LoVo (cell line): Measurements from ENCODE around the gene ID3.
"Not testable (repeated sequence)": the region's sequence is repeated elsewhere in the genome, so short reads cannot be mapped to it uniquely, and the experiment has no call there.

Experiments used
- DNase-seq: peaks from one replicate; pipeline ENCODE4 v3.0.0-alpha.2; 2016; ENCODE audit warnings: low spot score

Gene ID3

DNA sequence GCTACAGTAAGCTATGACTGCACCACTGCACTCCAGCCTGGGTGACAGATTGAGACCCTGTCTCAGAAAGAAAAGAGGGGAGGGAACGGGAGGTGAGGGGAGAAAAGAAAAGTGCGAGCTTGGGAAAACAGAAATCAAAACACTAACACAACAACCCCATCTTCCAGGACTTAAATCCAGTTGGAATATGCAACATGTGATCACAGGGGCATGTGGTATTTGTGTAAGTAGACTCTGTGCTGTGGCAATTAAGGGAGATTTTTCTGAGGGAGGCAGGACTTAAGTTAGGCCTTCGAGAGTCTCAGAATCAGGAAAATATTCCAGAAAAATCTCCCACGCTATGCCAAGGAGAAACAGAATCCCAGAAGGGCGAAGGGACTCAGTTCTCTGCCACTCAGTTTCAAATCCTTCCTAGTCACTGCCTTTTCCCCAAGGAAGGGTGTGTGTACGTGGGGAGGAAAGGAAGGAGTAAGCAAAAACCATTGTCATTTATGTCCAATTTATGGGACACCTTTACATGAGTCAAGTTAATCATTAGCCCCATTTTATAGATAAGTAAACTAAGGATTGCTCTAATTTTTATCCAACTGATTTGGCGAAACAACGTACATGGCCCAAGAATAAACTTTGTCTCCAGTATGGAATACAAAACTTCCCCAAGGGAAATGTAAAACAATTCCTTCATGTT, 12.3 kb downstream of the ID3 start:
- DNase-seq: no peak

DNA sequence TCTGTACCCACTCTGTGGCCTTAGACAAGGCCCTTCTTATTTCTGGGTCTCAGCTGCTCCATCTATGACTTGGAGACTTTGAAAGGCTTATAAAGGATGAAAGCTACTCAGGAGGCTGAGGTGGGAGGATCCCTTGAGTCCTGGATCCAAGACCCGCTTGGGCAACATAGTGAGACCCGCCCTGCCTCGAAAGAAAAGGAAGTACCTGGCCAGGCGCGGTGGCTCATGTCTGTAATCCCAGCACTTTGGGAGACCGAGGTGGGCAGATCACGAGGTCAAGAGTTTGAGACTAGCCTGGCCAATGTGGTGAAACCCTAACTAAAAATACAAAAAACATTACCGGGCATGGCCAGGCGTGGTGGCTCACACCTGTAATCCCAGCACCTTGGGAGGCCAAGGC, 13.4 kb downstream of the ID3 start:
- DNase-seq: no peak

DNA sequence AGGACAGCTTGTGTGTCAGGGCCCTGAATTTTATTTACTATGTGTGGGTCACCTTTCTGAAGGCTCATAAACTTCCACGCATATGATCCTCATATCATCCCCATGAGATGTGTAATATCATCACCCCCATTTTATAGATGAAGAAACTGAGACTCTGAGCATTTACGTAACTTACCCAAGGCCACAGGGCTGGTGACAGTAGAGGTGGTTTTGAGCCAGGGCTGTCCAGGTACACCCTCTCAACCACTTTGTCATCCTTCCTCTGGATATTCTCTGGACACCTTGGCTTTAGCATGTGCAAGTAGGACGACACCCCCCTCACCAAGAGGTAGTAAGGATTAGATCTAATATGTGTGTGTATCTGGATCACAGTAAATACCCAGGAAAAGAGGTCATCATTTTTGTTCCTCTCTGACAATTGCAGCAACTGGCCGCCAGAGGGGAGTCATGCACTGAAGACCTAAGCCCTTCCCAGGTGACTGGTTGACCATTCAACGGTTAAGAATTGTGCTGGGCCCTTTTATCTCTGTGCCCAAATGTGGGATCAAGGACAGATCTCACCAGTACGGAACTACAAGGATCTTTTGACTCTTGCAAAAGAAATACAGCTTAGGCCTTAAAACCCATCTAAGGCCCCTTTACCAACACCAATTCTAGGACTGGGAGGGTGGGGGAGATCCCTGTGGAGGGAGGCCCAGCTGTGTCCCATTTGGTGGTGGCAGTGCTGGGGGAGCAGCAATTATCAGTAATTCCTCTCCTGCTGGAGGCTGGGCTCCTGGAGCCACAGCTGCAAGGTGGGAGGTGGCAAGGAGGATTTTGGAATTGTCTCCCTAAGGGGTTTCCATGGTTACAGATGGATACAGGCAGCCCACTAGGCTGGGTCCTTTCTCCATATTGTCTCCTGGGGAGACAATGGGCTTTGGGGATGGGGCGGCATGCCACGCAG, 14.6 kb downstream of the ID3 start:
- DNase-seq: peak; percentile 80

DNA sequence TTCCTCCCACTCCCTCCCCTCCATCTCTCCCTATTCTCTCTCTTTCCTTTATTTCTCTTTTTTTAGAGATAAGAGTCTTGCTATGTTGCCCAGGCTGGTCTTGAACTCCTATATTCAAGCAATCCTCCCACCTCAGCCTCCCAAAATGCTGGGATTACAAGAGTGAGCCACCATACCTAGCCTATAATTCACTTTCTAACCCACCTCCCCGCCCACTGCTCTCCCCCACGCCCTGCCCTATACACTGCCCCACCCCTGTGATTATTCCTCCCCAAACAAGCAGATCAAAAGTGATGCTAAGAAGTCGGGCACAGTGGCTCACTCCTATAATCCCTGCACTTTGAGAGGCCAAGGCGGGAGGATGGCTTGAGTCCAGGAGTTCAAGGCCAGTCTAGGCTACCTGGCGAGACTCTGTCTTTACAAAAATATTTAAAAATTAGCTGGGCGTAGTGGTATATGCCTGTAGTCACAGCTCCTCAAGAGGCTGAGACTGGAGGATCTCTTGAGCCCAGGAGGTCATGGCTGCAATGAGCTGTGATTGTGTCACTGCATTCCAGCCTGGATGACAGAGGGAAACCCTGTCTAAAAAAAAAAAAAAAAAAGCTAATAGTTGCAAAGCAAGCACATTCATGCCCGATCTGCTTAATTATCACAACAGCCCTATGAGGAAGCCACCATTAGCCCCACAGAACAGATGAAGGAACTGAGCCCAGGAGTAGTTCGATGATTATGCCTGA, 15.4 kb downstream of the ID3 start:
- no peak for DNase-seq

DNA sequence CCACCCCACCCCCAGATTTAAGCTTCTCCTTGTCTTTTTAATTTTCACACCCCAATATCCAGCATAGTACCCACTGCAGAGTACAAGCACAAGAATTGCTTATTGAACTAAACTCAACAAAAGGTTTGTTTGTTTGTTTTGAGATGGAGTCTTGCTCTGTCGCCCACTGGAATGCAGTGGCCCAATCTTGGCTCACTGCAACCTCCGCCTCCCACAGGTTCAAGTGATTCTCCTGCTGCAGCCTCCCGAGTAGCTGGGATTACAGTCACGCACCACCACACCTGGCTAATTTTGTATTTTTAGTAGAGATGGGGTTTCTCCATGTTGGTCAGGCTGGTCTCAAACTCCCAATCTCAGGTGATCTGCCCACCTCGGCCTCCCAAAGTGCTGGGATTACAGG, 16.4 kb downstream of the ID3 start:
- DNase-seq: not testable (repeated sequence)

DNA sequence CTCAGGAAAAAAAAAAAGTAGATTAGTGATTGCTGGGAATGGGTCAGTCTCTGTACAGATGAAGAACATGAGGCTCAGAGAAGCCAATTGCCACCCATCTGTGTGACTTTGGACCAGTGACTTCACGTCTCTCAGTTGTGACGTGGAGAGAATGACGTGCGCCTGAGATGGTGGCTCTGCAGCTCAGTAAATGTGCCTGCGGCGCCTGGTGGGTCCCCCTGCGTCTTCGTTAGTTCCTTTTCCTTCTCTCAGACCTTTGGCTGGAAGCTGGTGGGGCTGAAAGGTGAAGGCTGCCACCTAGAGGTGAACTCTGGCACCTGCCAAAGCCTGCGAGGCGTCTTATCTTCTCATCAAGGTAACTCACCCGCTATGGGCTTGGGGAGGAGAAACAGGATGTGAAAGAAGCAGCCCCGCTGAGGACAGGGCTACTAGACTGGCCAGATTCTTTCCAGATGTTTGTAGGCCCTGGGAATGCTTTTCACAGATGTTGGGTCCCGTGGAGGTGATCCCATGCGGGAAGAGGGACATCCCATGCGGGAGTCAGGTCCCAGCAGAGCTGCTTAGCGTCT, 19.5 kb downstream of the ID3 start:
- peak; percentile 92 for DNase-seq

DNA sequence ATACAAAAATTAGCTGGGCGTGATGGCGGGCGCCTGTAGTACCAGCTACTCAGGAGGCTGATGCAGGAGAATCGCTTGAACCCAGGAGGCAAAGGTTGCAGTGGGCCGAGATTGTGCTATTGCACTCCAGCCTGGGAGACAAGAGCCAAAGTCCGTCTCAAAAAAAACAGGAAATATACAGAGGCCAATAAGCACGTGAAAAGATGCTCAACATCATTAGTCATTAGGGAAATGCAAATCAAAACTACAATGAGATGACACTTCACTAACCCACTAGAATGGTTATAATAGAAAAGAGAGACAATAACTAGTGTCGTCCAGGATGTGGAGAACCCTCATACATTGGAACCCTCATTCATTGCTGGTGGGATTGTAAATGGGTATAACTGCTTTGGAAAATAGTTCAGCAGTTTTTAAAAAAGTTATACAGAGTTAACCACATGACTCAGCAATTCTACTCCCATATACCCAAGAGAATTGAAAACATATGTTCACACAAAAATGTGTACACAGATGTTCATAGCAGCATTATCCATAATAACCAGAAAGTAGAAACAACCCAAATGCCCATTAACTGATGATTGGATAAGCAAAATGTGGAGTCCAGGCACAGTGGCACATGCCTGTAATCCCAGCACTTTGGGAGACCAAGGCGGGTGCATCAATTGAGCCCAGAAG, 21.9 kb downstream of the ID3 start:
- DNase-seq: no peak

DNA sequence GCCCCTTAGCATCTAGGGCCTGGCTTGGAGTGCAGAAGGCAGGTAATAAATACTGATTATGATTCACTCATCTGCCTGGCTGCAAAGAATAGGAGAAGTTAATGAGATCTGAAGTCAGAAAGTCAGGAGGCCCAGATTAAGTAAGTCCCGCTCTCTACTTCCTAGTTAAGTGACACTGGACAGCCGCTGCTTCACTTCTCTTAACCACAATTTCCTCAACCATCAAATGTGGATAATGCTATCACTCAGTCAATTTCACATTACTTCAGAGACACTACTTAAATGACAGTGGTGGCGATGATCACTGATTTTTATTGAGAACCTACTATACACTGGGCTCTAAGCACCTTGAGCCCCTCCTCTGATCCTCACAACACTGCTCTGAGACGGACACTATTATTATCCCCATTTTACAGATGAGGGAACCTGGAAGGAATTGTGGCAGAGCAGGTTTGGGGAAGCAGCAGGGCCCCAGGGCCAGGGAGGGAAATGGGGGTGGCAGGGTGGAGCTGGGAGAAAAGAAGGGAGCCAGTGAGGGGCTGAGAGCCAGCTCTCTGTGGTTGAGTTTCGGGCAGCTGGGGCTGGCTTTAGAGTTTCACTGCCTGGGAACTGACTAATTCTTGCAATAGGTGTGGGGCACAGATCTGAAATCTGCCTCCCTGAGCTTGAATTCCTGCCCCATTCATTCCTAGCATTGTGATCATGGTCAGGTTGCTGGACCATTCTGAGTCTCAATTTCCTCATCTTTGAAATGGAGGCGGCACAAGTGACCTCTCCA, 25.9 kb downstream of the ID3 start:
- DNase-seq: no peak

DNA sequence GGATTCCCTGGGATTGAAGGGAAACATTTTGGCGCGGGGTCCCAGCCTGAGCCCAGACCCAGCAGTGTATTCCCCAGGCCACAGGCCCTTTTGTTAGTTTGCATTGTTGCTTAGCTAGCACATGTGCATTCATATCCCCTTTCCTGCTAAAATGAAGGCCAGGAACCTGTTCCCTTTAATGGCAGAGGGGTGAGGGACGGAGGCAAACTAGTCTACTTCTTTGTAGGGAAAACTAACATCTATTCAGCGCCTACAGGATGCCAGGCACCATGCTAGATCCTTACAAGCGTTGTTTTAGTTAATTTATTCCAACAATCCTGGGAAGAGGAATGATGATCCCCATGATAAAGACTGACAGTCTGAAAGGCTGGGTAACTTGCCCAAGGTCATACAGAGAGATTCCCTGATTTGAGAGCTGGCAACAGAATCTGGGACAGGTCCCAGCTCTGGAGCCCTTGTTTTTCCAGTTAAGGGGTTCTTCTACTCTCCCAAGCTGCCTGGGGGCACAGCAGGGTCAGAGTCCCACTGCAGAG, 27.7 kb downstream of the ID3 start:
- no peak for DNase-seq

DNA sequence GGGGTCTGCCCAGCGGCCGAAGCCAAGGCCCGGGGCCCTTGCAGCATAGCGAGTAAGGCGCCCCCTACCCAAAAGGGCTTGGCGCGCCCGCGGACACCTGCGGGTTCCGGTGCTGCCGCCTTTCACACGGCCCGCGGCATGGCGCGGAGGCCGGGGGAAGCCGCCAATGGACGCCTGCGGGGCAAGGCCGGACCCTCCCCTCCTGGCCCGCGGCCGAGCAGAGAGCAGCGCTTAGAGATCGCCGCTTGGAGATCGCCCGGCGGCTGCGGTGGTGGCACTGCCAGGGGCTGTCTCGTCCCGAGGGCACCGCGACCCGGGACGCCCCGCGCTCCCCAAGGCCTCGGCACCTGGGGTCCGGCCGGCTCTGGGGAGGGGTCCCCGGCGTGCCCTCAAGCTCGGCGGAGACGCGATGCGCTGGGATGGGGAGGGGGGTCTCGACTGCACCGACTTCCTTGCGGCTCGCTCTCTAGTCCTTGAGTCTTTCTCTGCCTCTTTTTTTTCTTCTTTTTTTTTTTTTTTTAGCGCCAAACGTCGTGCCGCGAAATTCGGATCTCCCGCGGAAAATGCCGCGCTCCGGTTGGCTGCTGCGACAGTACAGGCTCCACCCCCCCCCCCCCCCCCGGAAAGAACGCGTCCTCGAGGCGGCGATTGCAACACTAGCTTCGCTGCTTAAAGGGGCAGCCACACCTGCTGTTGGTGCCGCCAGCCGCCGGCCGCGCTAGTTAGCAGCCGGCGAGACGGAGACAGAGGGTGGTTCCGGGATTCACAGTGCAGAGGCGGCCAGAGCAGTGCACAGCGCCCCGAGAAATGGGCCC, 28.3 kb downstream of the ID3 start, which contains the start of gene E2F2:
Gene E2F2 (minus strand): TSS at position 487 of the 815 bp plus-strand sequence. CDS start 440 bp downstream, at position 47.
- DNase-seq: peak; percentile 89

DNA sequence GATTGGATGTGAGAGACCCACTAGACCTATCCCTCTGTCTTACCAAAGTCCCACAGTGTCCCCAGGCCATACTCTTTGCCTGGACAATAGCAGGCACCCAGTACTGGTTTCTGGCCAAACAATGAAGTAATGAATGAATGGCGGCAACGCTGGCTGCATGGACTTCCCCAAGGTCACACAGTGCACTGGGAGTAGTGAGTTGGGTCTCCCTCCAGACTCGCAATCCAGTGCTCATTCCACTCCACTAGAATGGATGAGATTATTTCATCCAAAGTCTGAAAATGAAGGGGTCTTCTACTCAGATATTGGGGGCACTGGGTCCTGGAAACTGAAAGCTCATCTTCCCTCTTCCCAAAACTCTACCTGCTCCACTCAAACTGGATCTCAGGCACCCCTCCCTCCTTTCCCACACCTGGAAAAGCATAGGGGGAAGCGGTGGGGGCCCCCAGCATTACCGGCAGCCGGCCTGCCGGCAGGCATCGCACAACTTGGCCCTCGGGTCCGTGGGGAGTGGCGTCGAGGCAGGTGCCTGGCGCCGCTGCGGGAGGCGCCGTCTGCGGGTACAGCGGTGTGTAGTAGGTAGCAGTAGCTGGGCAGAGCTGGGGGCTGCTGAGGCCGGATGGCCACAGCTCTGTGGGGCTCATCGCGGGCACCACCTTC, 29.1 kb downstream of the ID3 start:
- no peak for DNase-seq

DNA sequence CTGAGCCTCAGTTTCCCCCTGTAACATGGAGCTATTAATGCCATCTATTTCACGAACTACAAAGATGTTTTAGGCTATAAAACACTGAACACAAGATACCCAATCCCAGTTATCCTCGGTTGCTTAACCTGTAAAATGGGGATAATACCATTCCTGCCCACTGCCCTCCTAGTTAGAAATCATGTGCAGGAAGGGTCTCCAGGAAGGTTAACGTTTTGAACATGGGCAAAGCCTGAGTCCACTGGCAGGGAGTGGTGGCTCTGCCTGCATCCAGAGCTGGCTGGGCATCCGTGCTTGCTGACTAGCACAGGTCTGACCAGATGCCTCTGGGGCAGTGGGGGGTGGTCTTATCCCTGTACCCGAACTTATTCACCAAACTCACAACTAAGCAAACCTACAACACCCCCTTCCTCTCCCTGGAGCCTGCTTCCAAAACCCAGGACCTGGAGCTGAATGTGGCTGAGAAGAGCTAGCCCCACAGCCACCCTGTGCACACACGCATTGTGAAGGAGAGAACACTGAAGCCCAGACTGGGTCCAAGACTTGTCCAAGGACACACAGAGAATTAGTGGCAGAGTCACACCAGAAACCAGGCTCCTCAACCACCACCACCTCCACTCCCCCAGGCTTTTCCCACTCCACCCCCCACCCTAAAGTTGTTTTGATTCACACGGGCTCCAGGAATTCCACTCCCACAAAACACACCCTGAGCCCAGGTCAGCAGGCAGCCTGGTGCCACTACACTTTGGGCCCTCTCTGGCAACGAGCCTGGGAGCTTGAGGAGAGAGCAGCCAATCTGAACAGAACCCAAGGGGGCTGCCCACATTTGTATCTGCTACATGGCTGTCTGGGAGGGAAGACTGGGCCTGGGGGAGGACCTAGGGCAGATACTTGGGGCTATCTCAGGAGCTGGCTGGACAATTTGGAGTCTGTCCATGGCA, 29.9 kb downstream of the ID3 start:
- no peak for DNase-seq

DNA sequence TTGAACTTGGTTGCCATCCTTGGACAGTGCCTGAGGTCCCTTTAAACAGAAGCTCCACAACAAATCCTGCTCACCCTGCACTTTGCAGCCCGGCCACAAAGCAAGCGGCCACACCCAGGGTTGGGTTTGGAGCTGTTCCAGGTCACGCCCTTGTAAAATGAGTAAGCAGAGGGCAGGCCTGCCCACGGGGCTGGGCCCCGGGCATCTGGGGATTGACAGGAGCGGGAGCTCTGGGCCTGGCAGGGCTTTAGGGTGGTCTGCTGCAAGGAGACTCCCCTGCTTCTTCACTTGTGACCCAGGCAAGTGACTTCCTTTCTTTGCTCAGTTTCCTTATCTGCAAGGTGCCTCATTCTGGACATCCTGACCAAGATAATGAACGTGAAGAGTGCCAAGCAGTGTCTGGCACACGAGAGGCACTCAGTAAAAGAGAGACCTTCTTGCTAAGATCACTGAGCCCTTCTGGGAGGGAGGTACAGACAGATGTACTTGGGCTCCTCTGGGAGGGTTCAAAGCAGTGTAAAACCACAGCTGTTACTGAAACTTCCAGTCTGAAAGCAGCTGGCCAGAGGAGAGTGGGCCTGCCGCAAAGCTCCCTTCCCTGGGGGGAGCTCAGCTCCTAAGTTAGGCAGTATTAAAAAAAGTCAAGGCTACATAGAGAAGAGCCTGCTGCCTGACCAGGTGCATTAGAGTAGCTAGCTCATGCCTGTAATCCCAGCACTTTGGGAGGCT, 30.9 kb downstream of the ID3 start:
- peak; percentile 94 for DNase-seq

DNA sequence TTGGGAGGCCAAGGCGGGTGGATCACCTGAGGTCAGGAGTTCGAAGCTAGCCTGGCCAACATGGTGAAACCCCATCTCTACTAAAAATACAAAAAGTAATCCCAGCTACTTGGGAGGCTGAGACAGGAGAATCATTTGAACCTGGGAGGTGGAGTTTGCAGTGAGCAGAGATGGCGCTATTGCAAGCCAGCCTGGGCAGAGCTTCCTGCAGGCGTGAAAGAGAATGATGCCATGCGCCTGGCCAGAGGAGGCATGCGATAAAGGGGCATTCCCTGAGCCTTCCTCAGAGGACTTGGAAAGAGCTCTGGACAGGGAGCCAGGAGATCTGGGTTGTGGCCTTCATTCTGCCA, 31.4 kb downstream of the ID3 start:
- no peak for DNase-seq

DNA sequence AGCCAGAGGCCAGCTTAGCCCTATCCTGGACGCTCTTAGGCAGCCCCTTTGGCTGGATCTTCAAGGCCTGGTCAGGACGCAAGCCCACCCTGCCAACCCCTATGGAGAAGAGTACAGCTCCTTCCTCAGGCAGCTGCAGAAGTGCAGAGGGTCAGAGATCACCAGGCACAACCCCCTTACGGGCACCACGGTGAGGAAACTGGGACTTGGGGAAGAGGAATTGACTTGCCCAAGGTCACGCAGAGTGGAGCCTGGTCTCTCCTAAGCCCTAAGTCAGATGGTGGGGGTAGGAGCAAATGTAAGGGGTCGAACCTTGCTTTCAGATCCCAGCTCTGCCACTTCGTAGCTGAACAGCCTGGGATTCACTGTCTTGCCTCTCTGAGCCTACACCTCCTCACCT, 31.9 kb downstream of the ID3 start:
- no peak for DNase-seq

DNA sequence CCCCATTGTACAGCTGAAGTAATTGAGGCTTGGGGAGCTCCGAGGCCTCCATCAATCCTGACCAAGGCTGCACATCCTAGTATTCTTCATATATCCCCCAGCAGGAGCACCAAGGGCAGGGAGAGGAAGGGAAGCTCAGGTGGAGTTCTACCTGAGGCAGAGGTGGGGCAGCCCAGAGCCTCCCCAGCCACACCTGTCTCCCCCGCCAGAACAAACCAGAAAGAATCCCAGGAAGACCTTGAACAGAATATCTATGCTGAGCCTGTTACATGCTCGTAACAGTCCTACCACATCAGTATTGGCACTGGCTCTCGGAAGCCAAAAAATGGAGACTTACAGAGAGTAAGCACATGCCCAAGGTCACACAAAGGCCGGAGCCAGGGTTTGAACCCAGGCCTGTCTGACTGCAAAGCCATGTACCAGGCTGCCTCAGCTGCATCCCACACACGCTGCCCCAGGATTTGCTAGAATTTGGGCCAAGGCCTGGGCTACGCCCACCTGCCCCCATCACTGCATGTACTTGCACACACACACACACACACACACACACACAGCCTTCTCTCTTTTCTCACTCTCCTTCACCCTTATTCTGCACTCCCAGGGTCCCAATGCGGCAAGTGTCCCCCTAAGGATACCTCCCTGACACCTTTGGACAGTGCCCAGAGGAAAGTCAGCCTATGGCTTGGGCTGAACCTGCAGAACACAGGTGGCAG, 32.8 kb downstream of the ID3 start:
- no peak for DNase-seq
